HepG2 (cell line): ENCODE data around the gene IRAK1BP1. TPM values are rescaled to one million over a fixed set of nuclear protein-coding genes. Genes with fewer than 3 reads are reported as not detected.

Experiments
- CEBPG ChIP-seq: IDR thresholded peaks from 2 replicates; pipeline ENCODE4 v1.6.1; 2016
- CREM ChIP-seq, 2 experiments: sonication (generic) in 1 of 2; formaldehyde crosslinking in 1 of 2; IDR thresholded peaks; 2 replicates each; pipeline versions ENCODE4 v1.4.0 to v1.6.1; 2016 to 2020; ENCODE audit warnings: antibody characterized with exemption in 1 of 2, mild to moderate bottlenecking in 1 of 2, missing genetic modification reagents in 1 of 2
- FOXP4 ChIP-seq: sonication (generic); formaldehyde crosslinking; IDR thresholded peaks from 2 replicates; pipeline ENCODE4 v1.4.0; 2020; ENCODE audit warnings: missing genetic modification reagents
- GATAD2A ChIP-seq: IDR thresholded peaks from 2 replicates; pipeline ENCODE4 v1.6.1; 2016
- HIVEP1 ChIP-seq: sonication (generic); formaldehyde crosslinking; IDR thresholded peaks from 2 replicates; pipeline ENCODE4 v1.4.0; 2020; ENCODE audit warnings: mild to moderate bottlenecking, missing genetic modification reagents
- IKZF5 ChIP-seq: IDR thresholded peaks from 2 replicates; pipeline ENCODE4 v1.6.1; 2018; ENCODE audit warnings: missing genetic modification reagents, mild to moderate bottlenecking, missing compliant biosample characterization
- NFKBIZ ChIP-seq: IDR thresholded peaks from 2 replicates; pipeline ENCODE4 v1.6.1; 2018; ENCODE audit warnings: missing genetic modification reagents, missing compliant biosample characterization
- PRMT3 ChIP-seq: sonication (generic); formaldehyde crosslinking; IDR thresholded peaks from 2 replicates; pipeline ENCODE4 v1.8.1; 2022; ENCODE audit warnings: low read depth, mild to moderate bottlenecking, moderate library complexity, missing genetic modification reagents, borderline replicate concordance
- RBM39 ChIP-seq: fragments of 200-400 bp; formaldehyde crosslinking; IDR thresholded peaks from one replicate; pipeline ENCODE4 v1.6.1; 2018; ENCODE audit warnings: antibody characterized with exemption, mild to moderate bottlenecking, low read depth, low read length; ENCODE audit not compliant: poor library complexity, severe bottlenecking
- SIX4 ChIP-seq: sonication (generic); formaldehyde crosslinking; IDR thresholded peaks from 2 replicates; pipeline ENCODE4 v1.4.0; 2020; ENCODE audit warnings: missing genetic modification reagents
- SP1 ChIP-seq, 2 experiments: fragments of 450-650 bp in 1 of 2; sonication (generic) in 1 of 2; formaldehyde crosslinking in 1 of 2; IDR thresholded peaks; 2 replicates each; pipeline versions ENCODE4 v1.4.0 to v1.6.1; 2016 to 2020; ENCODE audit warnings: missing genetic modification reagents in 1 of 2
- SP140L ChIP-seq: sonication (generic); formaldehyde crosslinking; IDR thresholded peaks from 2 replicates; pipeline ENCODE4 v1.4.0; 2020; ENCODE audit warnings: missing genetic modification reagents, borderline replicate concordance
- TEF ChIP-seq: sonication (generic); formaldehyde crosslinking; IDR thresholded peaks from 2 replicates; pipeline ENCODE4 v1.5.0; 2020; ENCODE audit warnings: missing genetic modification reagents
- TRIM22 ChIP-seq: fragments of 450-650 bp; IDR thresholded peaks from 2 replicates; pipeline ENCODE4 v1.6.1; 2017
- ZNF563 ChIP-seq: sonication (generic); formaldehyde crosslinking; IDR thresholded peaks from 2 replicates; pipeline ENCODE4 v1.8.0; 2022; ENCODE audit warnings: mild to moderate bottlenecking, moderate library complexity, missing genetic modification reagents
- ZNF569 ChIP-seq: sonication (generic); formaldehyde crosslinking; IDR thresholded peaks from 2 replicates; pipeline ENCODE4 v1.5.0; 2020; ENCODE audit warnings: mild to moderate bottlenecking, missing genetic modification reagents, moderate library complexity, borderline replicate concordance
- ZNF704 ChIP-seq: sonication (generic); formaldehyde crosslinking; IDR thresholded peaks from 2 replicates; pipeline ENCODE4 v1.8.1; 2023; ENCODE audit warnings: mild to moderate bottlenecking, inconsistent platforms, moderate library complexity, missing genetic modification reagents, borderline replicate concordance
- ZNF775 ChIP-seq: sonication (generic); formaldehyde crosslinking; IDR thresholded peaks from 2 replicates; pipeline ENCODE4 v1.4.0; 2020; ENCODE audit warnings: missing genetic modification reagents, mild to moderate bottlenecking, moderate library complexity, borderline replicate concordance
- polyA plus RNA-seq, 8 experiments: library from polyadenylated mRNA; depleted of rRNA in 3 of 8; stranded (reverse) in 7 of 8; unstranded in 1 of 8; fragments of >200 nt; fragmentation: Illumina TruSeq in 4 of 8; extraction: Trizol in 4 of 8; gene quantifications; 2 replicates each; pipeline versions ENCODE4 v1.2.1 to v1.2.3, GENCODE V29; 2011 to 2016; ENCODE audit warnings: low read depth in 4 of 8, missing spikeins in 1 of 8, mixed read lengths in 1 of 8; ENCODE audit not compliant: insufficient read depth in 1 of 8
- total RNA-seq, 5 experiments: library from RNA; depleted of rRNA; stranded (reverse); fragments of >200 nt; fragmentation: Illumina TruSeq; extraction: Trizol; gene quantifications; 2 replicates each; pipeline ENCODE4 v1.2.3, GENCODE V29; 2016; ENCODE audit warnings: low read depth in 1 of 5

The IRAK1BP1 gene
- total and polyA plus RNA-seq, 2 of the 13 experiments (the other 11 are each of a cell fraction or from before 2014, with no cell fraction given) = 0.86 to 1.5 TPM

GRCh38 chr6:78867370-78868040, at the start of gene IRAK1BP1 (continued):
- TF ChIP-seq CREM (IDR thresholded peaks at IDR 0.05) (no peak), CREM (CRISPR knock-in tag; IDR thresholded peaks at IDR 0.05) (no peak), FOXP4 (CRISPR knock-in tag) (no peak), SP1 (IDR thresholded peaks at IDR 0.05) (no peak), SP1 (CRISPR knock-in tag; IDR thresholded peaks at IDR 0.05) (0 out of 2 replicates have a peak, but pooled peaks have one; percentile 43), RBM39 (no peak), TRIM22 (no peak), ZNF775 (no peak), ZNF569 (no peak), SP140L (CRISPR knock-in tag) (no peak), PRMT3 (CRISPR knock-in tag) (no peak; the same call in 1 of the 2 replicates), IKZF5 (CRISPR knock-in tag) (peak; percentile 54; the same call in 1 of the 2 replicates), TEF (CRISPR knock-in tag) (no peak), SIX4 (CRISPR knock-in tag) (no peak), NFKBIZ (0 out of 2 replicates have a peak, but pooled peaks have one; percentile 33), HIVEP1 (no peak), ZNF563 (CRISPR knock-in tag) (no peak), GATAD2A (0 out of 2 replicates have a peak, but pooled peaks have one; percentile 14), CEBPG (CRISPR knock-in tag) (no peak), ZNF704 (CRISPR knock-in tag) (peak; percentile 69; the same call in 1 of the 2 replicates)
